Urinary bladder (tissue), 4 donors: Measurements from ENCODE around the gene ATRN. TPM values are rescaled to one million over a fixed set of nuclear protein-coding genes. Genes with fewer than 3 reads are reported as not detected.

ENCODE experiments used
- DNase-seq: peaks from one replicate; pipeline ENCODE4 v3.0.0-alpha.2; 2015; ENCODE audit errors: extremely low spot score
- H3K27ac ChIP-seq: one replicate; pipeline ENCODE4 v1.5.1; 2013; ENCODE audit warnings: low read depth, mild to moderate bottlenecking, moderate library complexity
- H3K36me3 ChIP-seq: one replicate; pipeline ENCODE4 v1.6.1; 2013; ENCODE audit warnings: mild to moderate bottlenecking, moderate library complexity; ENCODE audit not compliant: insufficient read depth
- H3K4me1 ChIP-seq: one replicate; pipeline ENCODE4 v1.6.1; 2013; ENCODE audit warnings: mild to moderate bottlenecking, moderate library complexity; ENCODE audit not compliant: insufficient read depth
- H3K4me3 ChIP-seq: one replicate; pipeline ENCODE4 v1.5.1; 2013; ENCODE audit warnings: low read depth, low read length
- WGBS: extraction: QIAGEN DNeasy Blood & Tissue Kit; methylation state at CpG from one replicate; pipeline ENCODE4 v1.1.7; 2013; 5-methylcytosine and 5-hydroxymethylcytosine counted together
- polyA plus RNA-seq: library from polyadenylated mRNA; stranded (reverse); fragments of 200-250 nt; gene quantifications from one replicate; pipeline ENCODE4 v1.2.3, GENCODE V29; 2013
- total RNA-seq: library from RNA; depleted of rRNA; stranded (reverse); fragments of >200 nt; gene quantifications from one replicate; pipeline ENCODE4 v1.2.3, GENCODE V29; 2014
- donor health status: healthy with polysubstance abuse.
- donor health status: healthy.

ATRN gene
- total and polyA plus RNA-seq, 2 donors: 15.2 to 37.6 TPM

DNA sequence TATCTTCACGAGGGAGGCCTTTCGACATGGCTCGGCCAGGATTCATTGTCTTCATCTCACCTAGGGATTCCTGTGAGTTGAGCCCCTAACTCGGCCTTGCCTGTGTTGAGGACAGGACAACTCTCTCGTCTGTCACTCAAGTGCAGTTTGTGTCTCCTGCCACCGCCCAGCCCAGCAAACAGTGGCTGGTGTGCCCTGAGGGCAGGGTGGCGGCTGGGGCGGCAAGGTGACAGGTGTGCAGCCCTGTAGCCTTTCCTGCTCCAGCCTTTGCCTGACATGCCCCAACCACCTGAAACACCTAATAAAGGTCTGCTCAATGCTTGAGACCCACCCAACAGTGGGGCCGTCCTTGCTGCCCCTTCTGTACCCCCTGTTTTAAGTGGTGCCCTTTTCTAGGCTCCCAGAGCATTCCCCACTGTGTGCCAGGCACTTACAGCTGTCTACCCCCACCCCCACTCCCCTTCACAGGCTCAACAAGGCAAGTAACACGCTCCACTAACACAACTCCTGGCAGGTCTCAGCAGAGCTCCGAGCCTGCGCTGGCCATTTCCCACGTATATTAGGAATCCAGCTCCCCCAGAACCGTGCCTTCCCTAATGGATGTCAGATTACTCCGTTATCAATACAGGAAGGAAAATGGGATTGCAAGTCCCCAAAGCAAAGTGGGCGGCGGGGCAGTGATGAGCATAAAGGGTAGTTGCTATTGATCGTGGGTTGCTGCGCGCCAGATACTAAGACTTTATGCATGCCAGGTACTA is 174.7 kb downstream of the ATRN start:
- no peak overlapping the region for H3K4me3 ChIP-seq
- DNase-seq: no peak
- no peaks in the 10 kb centered on the region for H3K4me1 ChIP-seq
- 92% methylated on average over 20 of the region's 20 CpGs for WGBS
- no peak overlapping the region for H3K27ac ChIP-seq
- no peaks in the 10 kb centered on the region for H3K36me3 ChIP-seq

DNA sequence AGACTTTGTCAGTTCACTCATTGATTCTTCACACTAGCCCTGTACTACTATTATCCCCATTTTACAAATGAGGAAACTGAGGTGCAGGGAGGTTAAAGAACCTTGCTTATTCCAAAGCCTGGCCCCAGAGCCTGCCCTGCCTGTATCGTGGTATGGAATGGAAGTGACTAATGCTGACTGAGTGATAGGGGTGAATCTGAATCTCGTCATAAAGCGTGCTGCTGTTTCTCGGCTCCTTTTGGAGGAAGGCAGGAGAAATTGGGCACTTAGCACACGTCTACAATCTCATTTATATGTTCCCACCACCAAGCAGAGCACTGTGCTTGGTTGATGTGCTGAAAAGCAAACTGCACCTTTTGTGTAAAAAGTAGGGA is 175.2 kb downstream of the ATRN start:
- H3K36me3 ChIP-seq: no peaks in the 10 kb centered on the region
- no peak overlapping the region for H3K27ac ChIP-seq
- 70% methylated on average over 5 of the region's 5 CpGs for WGBS
- DNase-seq: no peak
- H3K4me3 ChIP-seq: no peak overlapping the region
- no peaks in the 10 kb centered on the region for H3K4me1 ChIP-seq

DNA sequence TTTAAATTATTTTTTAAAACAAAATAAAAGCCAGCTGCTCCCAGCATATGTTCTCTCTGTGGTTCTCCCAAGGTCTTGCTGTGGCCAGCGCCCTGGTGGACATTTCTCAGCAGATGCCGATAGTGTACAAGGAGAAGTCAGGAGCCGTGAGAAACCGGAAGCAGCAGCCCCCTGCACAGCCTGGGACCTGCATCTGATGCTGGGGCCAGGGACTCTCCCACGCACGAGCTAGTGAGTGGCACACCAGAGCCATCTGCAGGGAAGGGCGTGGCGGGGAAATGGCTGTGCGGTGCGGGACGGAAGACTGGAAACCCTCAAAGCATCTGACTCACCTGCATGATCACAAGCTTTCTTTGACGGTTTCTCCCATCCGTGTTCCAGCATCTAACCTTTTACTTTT is 175.8 kb downstream of the ATRN start:
- no peak for DNase-seq
- Histone ChIP-seq H3K4me3 (no peak overlapping the region), H3K27ac (no peak overlapping the region), H3K36me3 (no peaks in the 10 kb centered on the region), H3K4me1 (no peaks in the 10 kb centered on the region)
- WGBS: 89% methylated on average over 13 of the region's 13 CpGs

DNA sequence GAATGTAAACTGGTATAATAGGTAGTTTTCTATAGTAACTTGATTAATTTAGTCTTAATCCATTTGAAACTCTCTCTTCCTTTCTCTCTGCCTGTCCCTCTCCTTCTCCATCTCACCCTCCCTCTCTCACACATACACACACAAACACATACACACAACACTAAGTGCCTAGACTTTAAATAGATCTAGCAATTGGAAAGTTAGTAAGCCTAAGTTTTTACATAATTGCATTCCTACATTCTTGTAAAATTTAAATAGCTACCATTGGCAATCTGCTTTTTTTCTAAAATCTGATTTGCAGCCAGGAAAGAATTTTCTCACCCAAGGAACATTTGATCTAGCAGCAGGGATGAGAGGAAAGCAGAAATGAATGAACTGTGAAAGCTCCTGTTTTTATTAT is 176.7 kb downstream of the ATRN start:
- no peaks in the 10 kb centered on the region for H3K4me1 ChIP-seq
- no peak for DNase-seq
- H3K36me3 ChIP-seq: no peaks in the 10 kb centered on the region
- no peak overlapping the region for H3K27ac ChIP-seq
- H3K4me3 ChIP-seq: no peak overlapping the region

DNA sequence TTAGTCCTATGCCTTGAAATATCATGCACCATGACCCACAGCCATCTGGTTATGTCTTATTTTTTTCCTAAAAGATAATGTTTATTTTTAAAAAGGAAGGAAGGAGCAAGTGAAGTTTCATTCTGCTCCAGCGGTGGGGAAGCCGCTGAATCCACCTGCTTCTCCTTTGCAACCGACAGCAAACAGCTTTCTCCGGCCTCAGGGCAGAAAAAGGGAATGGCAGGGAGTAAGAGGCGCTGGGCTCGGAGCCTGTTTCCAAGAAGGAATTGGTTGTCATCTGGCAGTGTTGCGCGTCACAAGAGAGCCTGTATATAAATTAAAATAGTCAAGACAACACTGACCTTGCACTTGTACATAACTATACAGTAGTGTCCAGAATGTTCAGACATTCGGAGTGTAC is 178.1 kb downstream of the ATRN start:
- H3K4me3 ChIP-seq: no peak overlapping the region
- H3K36me3 ChIP-seq: no peaks in the 10 kb centered on the region
- H3K27ac ChIP-seq: no peak overlapping the region
- 91% methylated on average over 9 of the region's 9 CpGs for WGBS
- no peak for DNase-seq
- no peaks in the 10 kb centered on the region for H3K4me1 ChIP-seq

DNA sequence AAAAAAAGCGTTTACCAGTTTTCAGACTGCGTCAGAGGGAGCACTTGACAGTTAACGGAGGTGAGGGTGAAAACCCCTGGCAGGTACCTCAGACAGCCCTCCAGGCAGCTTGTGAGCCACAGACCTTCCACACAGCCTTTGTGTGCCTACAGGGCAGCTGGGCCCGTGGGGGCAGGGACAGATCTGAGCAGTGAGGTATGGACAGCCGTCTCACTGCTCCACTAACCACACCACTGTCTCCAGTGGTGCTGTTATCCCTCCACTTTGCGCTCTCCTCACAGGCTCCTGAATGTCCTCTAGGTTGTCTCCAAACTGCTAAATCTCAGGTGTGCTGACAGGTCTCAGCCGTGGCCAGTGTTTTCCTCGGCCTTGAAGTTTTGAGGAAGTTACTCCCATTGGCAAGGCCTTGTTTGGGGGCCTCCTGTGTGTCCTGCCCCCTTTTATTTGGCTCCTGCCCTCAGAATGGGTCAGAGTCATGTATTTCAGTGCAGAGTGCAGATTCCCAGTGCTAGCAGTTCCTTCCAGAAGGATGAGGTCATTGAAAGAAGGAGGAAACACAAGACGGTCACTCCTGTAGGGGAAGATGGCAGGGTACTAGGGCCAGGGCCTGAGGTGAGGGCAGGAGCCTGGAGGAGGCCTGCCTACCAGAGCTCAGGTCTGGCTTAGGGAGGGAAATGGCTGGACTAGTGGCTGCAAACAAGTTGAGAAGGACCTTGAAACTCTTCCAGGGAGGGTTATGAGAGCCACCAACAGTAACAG is 180.6 kb downstream of the ATRN start:
- Histone ChIP-seq H3K36me3 (no peaks in the 10 kb centered on the region), H3K4me1 (no peaks in the 10 kb centered on the region), H3K4me3 (no peak overlapping the region), H3K27ac (no peak overlapping the region)
- WGBS: 68% methylated on average over 9 of the region's 9 CpGs
- DNase-seq: no peak

DNA sequence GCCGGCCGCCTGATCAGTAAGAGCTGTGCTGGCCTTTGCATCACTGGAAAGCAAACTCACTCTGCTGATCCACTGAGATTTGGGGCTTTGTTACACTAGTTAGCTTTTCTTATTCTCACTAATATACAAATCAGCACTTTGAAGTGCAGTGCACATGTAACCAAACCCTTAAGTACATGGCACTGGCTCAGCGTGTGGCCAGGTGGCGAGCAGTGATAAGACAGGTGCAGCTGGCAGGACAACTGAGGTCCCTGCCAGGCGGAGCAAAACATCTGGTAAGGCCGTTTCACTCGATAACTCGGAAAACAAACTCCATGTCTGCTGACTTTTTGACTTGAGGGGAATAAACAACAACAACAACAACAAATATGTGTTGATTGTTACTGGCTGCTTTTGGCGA is 181.4 kb downstream of the ATRN start:
- H3K36me3 ChIP-seq: no peaks in the 10 kb centered on the region
- DNase-seq: no peak
- H3K4me3 ChIP-seq: no peak overlapping the region
- H3K27ac ChIP-seq: no peak overlapping the region
- no peaks in the 10 kb centered on the region for H3K4me1 ChIP-seq
- 93% methylated on average over 9 of the region's 9 CpGs for WGBS

DNA sequence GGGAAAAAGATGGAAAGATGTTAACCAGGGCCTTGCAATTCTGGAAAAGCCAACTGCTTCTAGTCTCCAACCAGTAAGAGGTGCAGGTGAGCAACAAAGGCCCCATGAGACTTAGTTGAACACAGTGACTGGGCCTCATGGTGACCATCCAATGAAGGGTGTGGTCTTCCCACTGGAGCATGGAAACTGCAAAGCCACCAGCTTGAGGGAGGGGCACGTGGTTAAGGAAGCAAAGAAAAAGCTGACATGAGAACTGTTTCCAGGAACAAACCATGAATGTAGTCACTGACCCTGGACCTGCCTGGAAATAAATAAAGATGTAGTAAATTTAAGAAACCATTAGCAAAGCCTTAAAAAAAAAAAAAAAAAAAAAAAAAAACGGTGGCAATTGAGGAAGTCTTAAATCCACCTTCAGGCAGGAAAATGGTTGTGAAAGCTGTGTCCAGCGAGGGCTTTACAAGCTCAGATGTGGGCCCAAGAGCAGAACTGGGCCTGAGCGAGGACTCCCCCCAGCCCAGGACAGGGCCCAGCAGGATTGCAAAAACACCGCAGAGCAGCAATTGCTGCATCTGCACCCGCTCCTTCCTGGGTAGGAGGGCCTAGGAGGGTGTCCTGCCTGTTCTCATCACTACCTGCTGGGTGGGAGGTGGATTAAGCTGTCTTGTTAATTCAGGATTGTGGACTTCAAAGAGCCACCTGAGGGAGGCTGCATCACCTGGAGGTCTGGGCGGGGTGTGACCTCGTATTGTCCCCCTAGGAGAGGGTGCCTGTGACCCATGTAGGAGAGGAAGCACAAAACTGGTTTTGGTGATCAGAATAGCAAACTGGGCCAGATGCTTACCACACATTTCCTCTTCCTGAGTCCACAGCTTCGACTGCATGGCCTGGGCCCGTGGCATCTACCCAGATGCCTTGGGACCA is 182.1 kb downstream of the ATRN start:
- no peaks in the 10 kb centered on the region for H3K4me1 ChIP-seq
- H3K27ac ChIP-seq: no peak overlapping the region
- 80% methylated on average over 10 of the region's 10 CpGs for WGBS
- H3K36me3 ChIP-seq: no peaks in the 10 kb centered on the region
- DNase-seq: no peak
- H3K4me3 ChIP-seq: no peak overlapping the region

DNA sequence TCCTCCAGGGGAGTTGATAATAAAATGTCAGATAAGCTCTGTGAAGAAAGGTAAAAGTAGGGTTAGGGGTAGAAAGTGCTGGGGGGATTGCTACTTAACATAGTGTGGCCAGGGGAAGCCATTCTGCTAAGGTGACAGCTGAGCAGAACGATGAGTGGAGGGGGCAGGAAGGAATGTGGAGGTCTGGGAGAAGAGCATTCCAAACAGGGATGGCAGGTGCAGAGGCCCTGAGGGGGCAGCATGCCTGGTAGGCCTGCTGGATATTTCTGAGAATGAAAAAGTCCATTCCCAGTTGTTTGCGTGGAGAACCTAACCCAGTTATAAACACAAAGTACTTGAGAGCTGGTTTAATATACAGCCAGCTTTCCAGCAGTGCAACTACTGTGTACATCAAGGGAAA is 183.1 kb downstream of the ATRN start:
- Histone ChIP-seq H3K4me3 (no peak overlapping the region), H3K4me1 (no peaks in the 10 kb centered on the region), H3K27ac (no peak overlapping the region), H3K36me3 (no peaks in the 10 kb centered on the region)
- no peak for DNase-seq
- 54% methylated on average over 2 of the region's 2 CpGs for WGBS

DNA sequence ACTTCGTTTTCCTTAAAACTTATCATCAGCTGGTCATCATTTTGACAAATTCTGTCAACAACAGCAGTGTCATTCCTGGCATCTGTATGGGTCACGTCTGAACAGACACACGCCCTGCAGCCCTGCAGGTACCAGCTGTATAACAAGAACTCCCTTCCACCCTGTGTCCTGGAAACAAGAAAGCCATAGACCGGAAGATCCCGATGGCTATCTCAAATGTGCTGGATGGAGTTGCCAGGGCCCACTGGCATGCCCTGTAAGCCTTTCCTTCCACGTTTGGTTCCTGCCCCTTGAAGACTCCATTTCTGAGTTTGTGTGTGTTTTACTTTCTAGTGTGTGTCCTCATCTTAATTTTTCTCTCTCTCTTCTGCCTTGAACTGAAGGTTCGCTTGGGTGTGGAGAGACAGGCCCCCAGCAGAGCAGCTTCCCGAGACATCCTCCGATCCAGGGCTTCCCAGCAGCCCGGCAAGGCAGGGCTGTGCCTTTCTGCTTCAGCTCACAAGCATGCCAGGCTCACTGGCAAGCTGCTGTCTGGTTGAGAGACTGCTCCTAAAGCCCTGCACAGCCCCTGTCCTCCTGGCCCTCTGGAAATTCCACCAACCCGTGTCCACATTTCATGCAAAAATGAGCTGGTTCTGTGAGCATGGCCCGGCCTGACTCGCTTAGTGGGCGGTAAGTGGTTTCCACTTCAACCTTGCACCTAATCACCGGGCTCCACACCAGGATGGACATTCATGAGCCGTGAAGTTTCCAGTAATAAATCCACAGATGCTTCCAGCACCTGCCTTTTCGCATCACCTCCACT is 183.7 kb downstream of the ATRN start:
- H3K4me3 ChIP-seq: no peak overlapping the region
- WGBS: 84% methylated on average over 17 of the region's 17 CpGs
- H3K36me3 ChIP-seq: no peaks in the 10 kb centered on the region
- DNase-seq: no peak
- H3K4me1 ChIP-seq: no peaks in the 10 kb centered on the region
- no peak overlapping the region for H3K27ac ChIP-seq

DNA sequence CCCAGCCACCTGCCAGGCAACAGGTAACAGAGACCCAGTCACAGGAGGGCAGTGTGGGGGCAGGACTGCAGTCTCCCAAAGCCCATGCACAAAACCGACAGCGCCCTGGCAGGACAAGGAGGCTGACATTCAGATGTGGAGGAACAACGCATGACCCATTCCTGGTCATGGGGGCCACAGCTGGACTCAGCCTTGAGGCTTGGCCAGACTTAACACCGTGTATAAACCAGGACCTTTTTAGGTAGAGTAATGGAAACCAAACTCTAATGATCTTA is 184.2 kb downstream of the ATRN start:
- WGBS: 92% methylated on average over 4 of the region's 4 CpGs
- H3K4me1 ChIP-seq: no peaks in the 10 kb centered on the region
- DNase-seq: no peak
- H3K27ac ChIP-seq: no peak overlapping the region
- no peaks in the 10 kb centered on the region for H3K36me3 ChIP-seq
- no peak overlapping the region for H3K4me3 ChIP-seq

DNA sequence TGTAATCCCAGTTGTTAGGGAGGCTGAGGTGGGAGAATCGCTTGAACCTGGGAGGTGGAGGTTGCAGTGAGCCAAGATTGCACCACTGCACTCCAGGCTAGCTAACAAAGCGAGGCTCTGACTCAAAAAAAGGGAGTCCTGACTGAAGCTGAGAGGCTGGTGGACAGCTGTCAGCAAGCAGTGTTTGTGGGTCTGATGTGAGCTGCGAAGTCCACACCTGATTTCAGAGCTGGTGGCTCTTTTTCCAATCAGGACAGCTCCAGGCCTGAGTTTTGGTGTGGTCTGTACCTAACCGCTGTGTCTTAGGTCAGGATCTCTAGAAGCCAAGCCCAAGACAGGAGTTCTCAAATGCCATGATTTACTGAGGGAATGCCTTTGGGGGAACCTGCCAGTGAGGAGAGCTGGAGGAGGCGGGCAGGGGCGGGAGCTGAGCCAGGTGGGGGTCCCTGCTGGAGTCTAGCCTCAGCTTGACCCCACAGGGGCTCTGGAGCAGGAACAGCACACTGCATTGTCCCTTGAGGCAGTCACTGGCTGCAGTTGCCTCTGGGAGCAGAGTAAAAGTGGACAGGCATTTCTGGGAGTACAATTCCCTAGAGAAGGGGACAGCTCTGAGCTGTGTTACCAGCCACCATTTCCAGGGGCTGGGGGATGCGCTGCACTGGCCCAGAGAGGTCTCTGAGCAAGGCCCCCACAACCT is 187.3 kb downstream of the ATRN start:
- no peak for DNase-seq
- no peaks in the 10 kb centered on the region for H3K36me3 ChIP-seq
- H3K27ac ChIP-seq: no peak overlapping the region
- no peak overlapping the region for H3K4me3 ChIP-seq
- H3K4me1 ChIP-seq: no peaks in the 10 kb centered on the region
- 81% methylated on average over 7 of the region's 7 CpGs for WGBS
